ENCODE data around the gene KLHL3.
A peak's percentile ranks its signal among the peaks of the same experiment; 100 is the strongest.

The KLHL3 gene

GRCh38 chr5:137635521-137635921, 100.4 kb downstream of the KLHL3 start:
- TF ChIP-seq POLR2A (IDR thresholded peaks at IDR 0.05; ENCODE audit: low read depth, low read length): no peak
- no peak for FAIRE-seq
- no peak for DNase-seq (ENCODE audit: insufficient read length, low spot score)

DNA sequence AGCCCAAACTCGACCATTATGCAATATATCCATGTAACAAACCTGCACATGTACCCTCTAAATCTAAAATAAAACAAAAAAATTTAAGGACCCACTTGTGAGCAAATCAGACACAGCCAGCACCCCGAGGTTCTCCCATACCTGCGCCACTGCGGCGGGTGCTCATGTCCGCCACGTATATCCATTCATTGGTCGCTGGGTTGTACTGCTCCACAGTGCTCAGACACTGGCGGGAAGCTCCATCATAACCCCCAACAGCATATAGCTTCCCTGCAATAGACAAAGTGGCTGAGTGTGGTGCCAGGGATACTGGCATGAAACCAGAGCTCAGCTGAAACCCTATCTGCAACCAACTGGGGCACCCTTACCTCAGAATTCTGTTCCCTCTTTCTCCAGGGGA, 102.0 kb downstream of the KLHL3 start:
- no peak for TF ChIP-seq POLR2A (IDR thresholded peaks at IDR 0.05; ENCODE audit: low read depth, low read length)
- DNase-seq (ENCODE audit: insufficient read length, low spot score) (no peak), FAIRE-seq (no peak)

DNA sequence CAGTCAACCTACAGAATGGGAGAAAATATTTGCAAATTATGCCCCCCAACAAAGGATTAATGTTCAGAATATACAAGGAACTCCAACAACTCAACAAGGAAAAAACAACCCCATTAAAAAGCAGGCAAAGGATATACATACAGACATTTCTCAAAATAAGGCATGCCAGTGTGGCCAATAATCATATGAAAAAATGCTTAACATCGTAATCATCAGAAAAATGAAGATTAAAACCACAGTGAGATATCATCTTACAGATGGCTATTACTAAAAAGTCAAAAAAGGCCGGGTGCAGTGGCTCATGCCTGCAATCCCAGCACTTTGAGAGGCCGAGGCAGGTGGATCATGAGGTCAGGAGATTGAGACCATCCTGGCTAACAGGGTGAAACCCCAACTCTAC, 103.2 kb downstream of the KLHL3 start:
- DNase-seq (ENCODE audit: insufficient read length, low spot score): no peak
- TF ChIP-seq POLR2A (IDR thresholded peaks at IDR 0.05; ENCODE audit: low read depth, low read length): no peak
- FAIRE-seq: no peak

DNA sequence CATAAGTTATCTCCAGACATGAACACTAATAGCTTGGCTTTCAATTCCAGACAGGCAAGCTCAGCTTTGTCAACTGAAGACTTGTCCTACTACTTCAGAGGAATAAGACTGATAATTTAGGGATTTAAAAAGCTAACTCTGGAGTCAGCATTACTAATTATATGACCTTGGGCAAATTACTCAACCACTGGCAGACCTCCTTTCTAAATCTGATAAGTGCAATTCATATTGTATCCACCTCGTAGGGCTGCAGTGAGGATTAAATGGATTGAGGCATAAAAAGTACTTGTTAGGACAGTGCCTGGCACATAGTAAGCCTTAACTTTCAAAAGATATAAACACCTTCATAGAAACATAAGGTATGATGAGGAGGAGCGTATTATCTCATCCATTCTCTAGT, 104.4 kb downstream of the KLHL3 start:
- no peak for FAIRE-seq
- no peak for TF ChIP-seq POLR2A (IDR thresholded peaks at IDR 0.05; ENCODE audit: low read depth, low read length)
- no peak for DNase-seq (ENCODE audit: insufficient read length, low spot score)

DNA sequence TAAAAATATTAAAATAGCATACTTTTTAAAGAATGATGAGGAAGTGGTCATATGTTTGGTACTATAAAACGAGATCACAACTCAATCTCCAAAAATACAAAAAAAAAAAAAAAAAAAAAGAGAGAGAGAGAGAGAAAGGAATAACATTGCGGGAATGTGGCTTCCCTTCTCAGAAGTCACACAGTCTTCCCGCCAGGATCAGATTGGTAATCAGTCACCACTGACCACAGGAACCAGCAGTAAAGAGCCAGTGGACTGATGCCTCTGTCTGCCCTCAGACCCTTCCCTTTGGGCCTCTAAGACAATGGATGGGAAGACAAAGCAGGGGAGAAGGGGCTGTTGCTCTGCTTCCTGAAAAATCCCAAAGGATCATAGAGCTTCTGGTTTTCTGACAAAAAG, 104.9 kb downstream of the KLHL3 start:
- FAIRE-seq (no peak), DNase-seq (ENCODE audit: insufficient read length, low spot score) (no peak)
- TF ChIP-seq POLR2A (IDR thresholded peaks at IDR 0.05; ENCODE audit: low read depth, low read length): no peak

DNA sequence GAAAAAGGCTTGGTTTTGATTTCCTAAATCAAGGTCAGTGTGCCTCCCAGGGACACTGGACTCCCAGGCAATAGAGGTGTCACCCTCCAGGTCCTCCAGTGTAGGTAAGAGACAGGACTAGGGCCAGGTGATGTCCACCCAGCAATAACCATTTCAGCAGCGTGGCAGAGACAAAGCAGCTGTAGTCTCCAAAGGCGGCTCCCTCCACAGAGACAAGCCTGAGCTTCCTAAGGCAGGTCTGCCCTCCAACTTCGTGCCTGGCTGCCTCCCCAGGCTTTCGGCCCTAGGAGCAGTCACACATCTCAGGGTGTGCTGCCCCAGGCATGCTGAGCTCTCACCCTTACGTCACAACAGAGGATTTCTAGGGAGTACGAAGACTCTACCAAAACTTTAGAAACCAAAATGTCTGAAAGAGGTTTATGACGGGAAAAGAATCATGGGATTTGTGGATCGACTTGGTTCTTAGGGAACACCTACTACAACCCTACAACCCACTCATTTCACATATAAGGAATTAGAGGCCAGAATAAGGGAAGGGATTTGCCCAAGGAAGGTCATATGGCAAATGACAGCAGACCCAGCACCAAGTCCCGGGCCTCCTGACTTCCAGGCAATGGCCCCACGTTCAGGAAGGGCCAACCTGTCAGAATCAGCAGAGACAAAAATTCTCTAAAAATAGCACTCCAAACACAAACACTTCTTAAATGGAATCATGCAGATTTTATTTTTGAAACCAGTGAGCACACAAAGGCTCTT, 105.5 kb downstream of the KLHL3 start:
- no peak for TF ChIP-seq POLR2A (IDR thresholded peaks at IDR 0.05; ENCODE audit: low read depth, low read length)
- DNase-seq (ENCODE audit: insufficient read length, low spot score): no peak
- FAIRE-seq: no peak

- no peak for FAIRE-seq
- no peak for TF ChIP-seq POLR2A (IDR thresholded peaks at IDR 0.05; ENCODE audit: low read depth, low read length)
- DNase-seq (ENCODE audit: insufficient read length, low spot score): peak; percentile 45
Measured at GRCh38 chr5:137629646-137630045, 106.2 kb downstream of the KLHL3 start.

DNA sequence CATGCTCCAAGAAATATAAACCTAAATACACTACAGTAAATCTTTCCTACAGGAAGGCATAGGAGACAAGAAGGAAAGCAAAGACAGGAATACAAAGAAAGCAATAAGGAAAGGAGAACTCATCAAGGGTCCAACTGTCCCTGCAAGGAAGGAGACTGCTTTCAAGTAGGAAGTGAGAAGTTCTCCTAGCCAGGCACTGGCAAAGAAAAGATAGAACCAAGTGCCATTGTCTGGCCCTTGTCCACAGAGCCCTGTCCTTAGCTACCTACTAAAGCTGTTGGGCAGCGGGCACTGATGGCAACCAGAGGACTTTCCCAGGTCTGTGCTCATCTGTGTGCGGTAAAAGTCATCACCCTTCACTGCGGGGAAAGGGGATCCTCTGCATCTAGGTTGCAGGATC, 108.2 kb downstream of the KLHL3 start:
- FAIRE-seq: no peak
- no peak for DNase-seq (ENCODE audit: insufficient read length, low spot score)
- TF ChIP-seq POLR2A (IDR thresholded peaks at IDR 0.05; ENCODE audit: low read depth, low read length): no peak

DNA sequence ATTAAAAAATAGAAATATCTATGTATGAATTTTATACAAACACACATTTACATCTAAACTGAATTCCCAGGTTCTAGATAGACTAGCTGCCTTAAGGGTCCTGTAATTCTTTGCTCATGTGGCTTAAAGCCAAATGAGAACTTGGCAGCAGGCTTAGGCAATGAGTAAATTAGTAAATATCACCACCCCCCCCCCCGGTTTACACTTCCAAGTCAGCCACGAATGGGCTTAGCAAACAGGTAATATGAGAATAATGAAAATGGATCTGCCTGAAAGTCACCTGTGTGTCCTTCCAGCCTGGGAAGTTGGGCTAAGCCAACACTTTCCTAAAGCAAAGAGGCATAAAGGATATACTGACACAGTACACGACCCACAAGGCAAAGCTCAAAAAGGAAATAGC, 108.6 kb downstream of the KLHL3 start:
- FAIRE-seq (no peak), DNase-seq (ENCODE audit: insufficient read length, low spot score) (no peak)

GRCh38 chr5:137624786-137625349, 111.0 kb downstream of the KLHL3 start:
- FAIRE-seq (no peak), DNase-seq (ENCODE audit: insufficient read length, low spot score) (no peak)
- no peak for TF ChIP-seq POLR2A (IDR thresholded peaks at IDR 0.05; ENCODE audit: low read depth, low read length)

More for the DNA sequence above, 108.6 kb downstream of the KLHL3 start:
- no peak for TF ChIP-seq POLR2A (IDR thresholded peaks at IDR 0.05; ENCODE audit: low read depth, low read length)

DNA sequence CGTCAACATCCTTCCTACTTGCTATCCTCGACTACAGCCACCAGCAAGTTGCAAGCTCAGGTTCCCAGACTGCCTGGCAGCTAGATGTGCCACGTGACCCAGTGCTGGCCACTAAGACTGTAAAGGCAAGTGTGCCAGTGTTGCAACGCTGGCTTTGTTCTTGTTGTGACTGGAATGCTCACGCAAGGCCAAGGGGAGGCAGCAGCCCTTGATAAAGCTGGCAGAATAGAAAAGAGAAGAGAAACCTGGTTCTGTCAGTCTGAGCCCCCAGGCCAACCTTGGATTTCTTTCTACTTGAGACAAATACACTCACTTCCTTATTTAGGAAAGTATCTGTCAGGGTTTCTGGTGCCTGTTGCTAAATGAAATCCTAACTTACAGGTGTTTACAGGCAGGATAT, 113.0 kb downstream of the KLHL3 start:
- FAIRE-seq (no peak), DNase-seq (ENCODE audit: insufficient read length, low spot score) (no peak)
- TF ChIP-seq POLR2A (IDR thresholded peaks at IDR 0.05; ENCODE audit: low read depth, low read length): no peak

- no peak for TF ChIP-seq POLR2A (IDR thresholded peaks at IDR 0.05; ENCODE audit: low read depth, low read length)
- FAIRE-seq (no peak), DNase-seq (ENCODE audit: insufficient read length, low spot score) (peak; percentile 65)
Measured at GRCh38 chr5:137621861-137622823, 113.7 kb downstream of the KLHL3 start.

DNA sequence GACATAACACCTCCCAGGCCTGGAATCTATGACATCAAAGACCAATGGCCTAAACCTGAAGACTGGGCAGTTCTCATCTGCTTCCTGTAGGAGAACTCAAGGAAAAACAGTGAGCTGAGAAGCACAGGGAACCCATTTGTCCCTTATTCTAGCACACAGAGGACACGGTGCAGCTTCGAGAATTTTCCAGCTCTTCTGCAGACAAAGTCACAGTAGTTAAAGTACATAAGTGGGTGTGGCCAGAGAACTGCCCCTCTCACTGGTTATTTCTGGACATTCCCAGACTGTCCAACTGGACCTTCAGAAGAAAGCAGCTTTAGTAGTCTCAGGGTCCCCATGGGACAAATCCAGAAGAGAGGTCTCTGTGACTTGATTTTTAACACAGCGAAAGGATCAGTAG, 114.6 kb downstream of the KLHL3 start:
- FAIRE-seq (no peak), DNase-seq (ENCODE audit: insufficient read length, low spot score) (no peak)
- no peak for TF ChIP-seq POLR2A (IDR thresholded peaks at IDR 0.05; ENCODE audit: low read depth, low read length)

- no peak for TF ChIP-seq POLR2A (IDR thresholded peaks at IDR 0.05; ENCODE audit: low read depth, low read length)
- DNase-seq (ENCODE audit: insufficient read length, low spot score) (peak; percentile 56), FAIRE-seq (no peak)
Measured at GRCh38 chr5:137619191-137619870, 116.6 kb downstream of the KLHL3 start.
